ENCODE measurements around the gene C2orf68. TPM values are rescaled to one million over a fixed set of nuclear protein-coding genes. Genes with fewer than 3 reads are reported as not detected.

Gene C2orf68
- polyA plus RNA-seq, 3 donors, result 24.2 to 32.9 (median 30.7) TPM

DNA sequence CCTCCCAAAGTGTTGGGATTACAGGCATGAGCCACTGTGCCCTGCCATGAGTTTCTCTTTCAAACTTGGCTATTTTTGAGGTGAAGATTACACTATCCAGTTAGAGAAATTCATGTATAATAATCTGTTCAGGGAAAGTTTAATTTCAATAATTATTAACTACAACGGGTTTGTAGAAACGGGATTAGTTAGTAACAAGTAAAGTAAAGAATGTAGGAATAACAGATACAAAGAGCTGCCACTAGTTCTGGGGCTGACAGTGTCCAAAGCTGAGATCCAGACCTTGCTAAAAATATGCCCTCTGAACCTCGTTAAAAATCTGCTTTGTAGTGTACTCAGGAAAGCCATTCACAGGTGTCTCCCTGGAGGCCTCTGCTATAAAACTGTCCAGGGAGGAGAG, 39.2 kb upstream of the C2orf68 start:
- DNase-seq, result no peak
- WGBS (ENCODE audit: insufficient coverage), result 100% methylated on average over 1 of the region's 3 CpGs

DNA sequence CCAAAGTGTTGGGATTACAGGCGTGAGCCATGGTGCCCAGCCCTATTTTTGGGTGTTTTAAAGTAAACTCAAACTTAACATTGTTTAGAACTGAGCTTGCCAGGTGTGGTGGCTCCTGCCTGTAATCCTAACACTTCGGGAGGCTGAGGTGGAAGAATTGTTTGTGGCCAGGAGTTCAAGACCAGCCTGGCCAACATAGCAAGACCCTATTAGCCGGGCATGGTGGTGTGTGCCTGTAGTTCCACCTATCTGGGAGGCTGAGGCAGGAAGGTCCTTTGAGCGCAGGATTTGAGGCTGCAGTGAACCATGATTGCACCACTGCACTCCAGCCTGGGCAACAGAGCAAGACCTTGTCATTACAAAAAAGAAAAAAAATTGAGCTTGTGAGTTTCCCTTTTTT, 38.6 kb upstream of the C2orf68 start:
- Mint-ChIP-seq H3K4me3 (no peak overlapping the region), H3K9me3 (no peaks in the 10 kb centered on the region), H3K27ac (no peak overlapping the region), H3K27me3 (ENCODE audit: low read depth in 3 of 3) (peaks cover 0 to 1% (median 0%) of the 10 kb centered on the region in 3 donors), H3K4me1 (peaks cover 22% of the 10 kb centered on the region), H3K36me3 (peaks cover 77 to 97% of the 10 kb centered on the region in 2 donors)
- Histone ChIP-seq H3K4me1 (ENCODE audit: control insufficient read depth in 1 of 2, insufficient read depth in 2 of 2, low read length in 2 of 2) (peaks cover 17% of the 10 kb centered on the region in 2 donors), H3K79me2 (ENCODE audit: insufficient read depth, low read length) (no peaks in the 10 kb centered on the region), H3K9me3 (replicated peaks in 1 of 2; ENCODE audit: control insufficient read depth in 1 of 2, insufficient read depth in 1 of 2, low read length in 2 of 2) (no peaks in the 10 kb centered on the region), H3K36me3 (replicated peaks in 1 of 2; ENCODE audit: control insufficient read depth in 1 of 2, insufficient read depth in 2 of 2, low read length in 2 of 2) (peaks cover 54 to 89% of the 10 kb centered on the region in 2 donors), H3K4me3 (replicated peaks in 1 of 3; ENCODE audit: low read depth in 2 of 3, low read length in 3 of 3) (no peak overlapping the region), H2AFZ (ENCODE audit: insufficient read depth, low read depth, low read length, poor library complexity, severe bottlenecking) (no peak overlapping the region), H3K4me2 (replicated peaks; ENCODE audit: extremely low read depth, low read length, poor library complexity, severe bottlenecking) (no peak overlapping the region), H3K27ac (ENCODE audit: low read depth in 1 of 2, low read length in 2 of 2) (no peak overlapping the region), H4K20me1 (ENCODE audit: insufficient read depth, low read length) (no peaks in the 10 kb centered on the region), H3K27me3 (ENCODE audit: control insufficient read depth in 2 of 2, insufficient read depth in 2 of 2, low read length in 2 of 2) (no peaks in the 10 kb centered on the region), H3K9ac (ENCODE audit: insufficient read depth, low read length, poor library complexity, severe bottlenecking) (no peak overlapping the region)
- TF ChIP-seq, protein P1, sequence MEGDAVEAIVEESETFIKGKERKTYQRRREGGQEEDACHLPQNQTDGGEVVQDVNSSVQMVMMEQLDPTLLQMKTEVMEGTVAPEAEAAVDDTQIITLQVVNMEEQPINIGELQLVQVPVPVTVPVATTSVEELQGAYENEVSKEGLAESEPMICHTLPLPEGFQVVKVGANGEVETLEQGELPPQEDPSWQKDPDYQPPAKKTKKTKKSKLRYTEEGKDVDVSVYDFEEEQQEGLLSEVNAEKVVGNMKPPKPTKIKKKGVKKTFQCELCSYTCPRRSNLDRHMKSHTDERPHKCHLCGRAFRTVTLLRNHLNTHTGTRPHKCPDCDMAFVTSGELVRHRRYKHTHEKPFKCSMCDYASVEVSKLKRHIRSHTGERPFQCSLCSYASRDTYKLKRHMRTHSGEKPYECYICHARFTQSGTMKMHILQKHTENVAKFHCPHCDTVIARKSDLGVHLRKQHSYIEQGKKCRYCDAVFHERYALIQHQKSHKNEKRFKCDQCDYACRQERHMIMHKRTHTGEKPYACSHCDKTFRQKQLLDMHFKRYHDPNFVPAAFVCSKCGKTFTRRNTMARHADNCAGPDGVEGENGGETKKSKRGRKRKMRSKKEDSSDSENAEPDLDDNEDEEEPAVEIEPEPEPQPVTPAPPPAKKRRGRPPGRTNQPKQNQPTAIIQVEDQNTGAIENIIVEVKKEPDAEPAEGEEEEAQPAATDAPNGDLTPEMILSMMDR (IDR thresholded peaks at IDR 0.05), result no peak
- DNase-seq, result no peak
- intact Hi-C loops (cut with micrococcal nuclease), result no loop called here
- 95% methylated on average over 2 of the region's 4 CpGs for WGBS (ENCODE audit: insufficient coverage)

More for the DNA sequence above, 39.2 kb upstream of the C2orf68 start:
- Histone ChIP-seq H3K27me3 (ENCODE audit: control insufficient read depth in 2 of 2, insufficient read depth in 2 of 2, low read length in 2 of 2) (no peaks in the 10 kb centered on the region), H3K4me2 (replicated peaks; ENCODE audit: extremely low read depth, low read length, poor library complexity, severe bottlenecking) (no peak overlapping the region), H3K79me2 (ENCODE audit: insufficient read depth, low read length) (no peaks in the 10 kb centered on the region), H3K27ac (ENCODE audit: low read depth in 1 of 2, low read length in 2 of 2) (no peak overlapping the region), H3K9me3 (replicated peaks in 1 of 2; ENCODE audit: control insufficient read depth in 1 of 2, insufficient read depth in 1 of 2, low read length in 2 of 2) (no peaks in the 10 kb centered on the region), H3K9ac (ENCODE audit: insufficient read depth, low read length, poor library complexity, severe bottlenecking) (no peak overlapping the region), H4K20me1 (ENCODE audit: insufficient read depth, low read length) (no peaks in the 10 kb centered on the region), H3K36me3 (replicated peaks in 1 of 2; ENCODE audit: control insufficient read depth in 1 of 2, insufficient read depth in 2 of 2, low read length in 2 of 2) (peaks cover 52 to 89% of the 10 kb centered on the region in 2 donors), H2AFZ (ENCODE audit: insufficient read depth, low read depth, low read length, poor library complexity, severe bottlenecking) (no peak overlapping the region), H3K4me1 (ENCODE audit: control insufficient read depth in 1 of 2, insufficient read depth in 2 of 2, low read length in 2 of 2) (peaks cover 17% of the 10 kb centered on the region in 2 donors), H3K4me3 (replicated peaks in 1 of 3; ENCODE audit: low read depth in 2 of 3, low read length in 3 of 3) (no peak overlapping the region)
- peak overlapping the region in 2 of 7 donors; percentile 4 to 54 for H3K27ac Mint-ChIP-seq
- intact Hi-C loops (cut with micrococcal nuclease), result no loop called here
- no peak overlapping the region for H3K4me3 Mint-ChIP-seq
- peaks cover 76 to 94% of the 10 kb centered on the region in 2 donors for H3K36me3 Mint-ChIP-seq
- TF ChIP-seq, protein P1 (IDR thresholded peaks at IDR 0.05), result no peak
- no peaks in the 10 kb centered on the region for H3K9me3 Mint-ChIP-seq
- H3K4me1 Mint-ChIP-seq, result peaks cover 22% of the 10 kb centered on the region
- peaks cover 0 to 1% (median 0%) of the 10 kb centered on the region in 3 donors for H3K27me3 Mint-ChIP-seq (ENCODE audit: low read depth in 3 of 3)

Measured in CD14-positive monocyte (primary cell).